Parathyroid adenoma (tissue), 2 donors: ENCODE results near the gene SAE1.

ENCODE experiments used
- H2AFZ ChIP-seq: fragments of 300-600 bp; sonication (generic); one replicate; pipeline ENCODE4 v1.7.0; 2017; ENCODE audit warnings: antibody characterized with exemption, mild to moderate bottlenecking
- H3K27ac ChIP-seq: fragments of 300-600 bp; sonication (generic); one replicate; pipeline ENCODE4 v1.7.0; 2017
- H3K27me3 ChIP-seq: fragments of 300-600 bp; sonication (generic); one replicate; pipeline ENCODE4 v1.7.0; 2017; ENCODE audit warnings: low read length; ENCODE audit not compliant: control insufficient read depth, insufficient read depth
- H3K36me3 ChIP-seq: fragments of 300-600 bp; sonication (generic); one replicate; pipeline ENCODE4 v1.7.0; 2017; ENCODE audit warnings: low read length; ENCODE audit not compliant: control insufficient read depth, insufficient read depth
- H3K4me1 ChIP-seq: fragments of 300-600 bp; sonication (generic); one replicate; pipeline ENCODE4 v1.7.0; 2017; ENCODE audit warnings: control low read depth
- H3K4me2 ChIP-seq: fragments of 300-600 bp; sonication (generic); one replicate; pipeline ENCODE4 v1.7.0; 2017; ENCODE audit warnings: low read length
- H3K4me3 ChIP-seq: fragments of 300-600 bp; sonication (generic); one replicate; pipeline ENCODE4 v1.7.0; 2017; ENCODE audit warnings: low read depth, low read length
- H3K79me2 ChIP-seq: fragments of 300-600 bp; sonication (generic); one replicate; pipeline ENCODE4 v1.7.0; 2017; ENCODE audit warnings: control low read depth
- H3K9ac ChIP-seq: fragments of 300-600 bp; sonication (generic); one replicate; pipeline ENCODE4 v1.7.0; 2017; ENCODE audit warnings: mild to moderate bottlenecking
- H3K9me3 ChIP-seq: fragments of 300-600 bp; sonication (generic); one replicate; pipeline ENCODE4 v1.7.0; 2017; ENCODE audit warnings: low read length; ENCODE audit not compliant: control insufficient read depth
- CTCF ChIP-seq: fragments of 300-600 bp; sonication (generic); IDR thresholded peaks from one replicate; pipeline ENCODE4 v1.7.0; 2017; ENCODE audit warnings: antibody characterized with exemption, mild to moderate bottlenecking
- donor health status: primary hyperparathyroidism.

SAE1 gene

GRCh38 chr19:47089767-47090350 is 40.8 kb upstream of the SAE1 start:
- H3K27me3 ChIP-seq = no peaks in the 10 kb centered on the region
- peaks cover 4% of the 10 kb centered on the region for H3K79me2 ChIP-seq
- no peak overlapping the region for H2AFZ ChIP-seq
- H3K27ac ChIP-seq = no peak overlapping the region
- H3K4me1 ChIP-seq = peaks cover 16% of the 10 kb centered on the region
- no peak overlapping the region for H3K4me2 ChIP-seq
- H3K4me3 ChIP-seq = no peak overlapping the region
- TF ChIP-seq CTCF = no peak
- no peak overlapping the region for H3K9ac ChIP-seq
- H3K9me3 ChIP-seq = no peaks in the 10 kb centered on the region
- no peaks in the 10 kb centered on the region for H3K36me3 ChIP-seq

GRCh38 chr19:47093254-47093653 is 37.4 kb upstream of the SAE1 start:
- Histone ChIP-seq H3K4me1 (peaks cover 42% of the 10 kb centered on the region), H3K27me3 (no peaks in the 10 kb centered on the region), H3K79me2 (peaks cover 4% of the 10 kb centered on the region), H3K27ac (peak overlapping the region; percentile 86), H3K36me3 (no peaks in the 10 kb centered on the region), H3K9me3 (no peaks in the 10 kb centered on the region), H3K4me2 (peak overlapping the region; percentile 53), H3K4me3 (no peak overlapping the region), H3K9ac (no peak overlapping the region), H2AFZ (no peak overlapping the region)
- no peak for TF ChIP-seq CTCF

GRCh38 chr19:47093841-47094240 is 36.8 kb upstream of the SAE1 start:
- no peaks in the 10 kb centered on the region for H3K36me3 ChIP-seq
- no peak overlapping the region for H3K9ac ChIP-seq
- H3K4me3 ChIP-seq = no peak overlapping the region
- peak overlapping the region; percentile 57 for H2AFZ ChIP-seq
- H3K79me2 ChIP-seq = peaks cover 5% of the 10 kb centered on the region
- no peaks in the 10 kb centered on the region for H3K9me3 ChIP-seq
- no peaks in the 10 kb centered on the region for H3K27me3 ChIP-seq
- no peak for TF ChIP-seq CTCF
- peaks cover 45% of the 10 kb centered on the region for H3K4me1 ChIP-seq
- H3K4me2 ChIP-seq = peak overlapping the region; percentile 53
- H3K27ac ChIP-seq = peak overlapping the region; percentile 86

GRCh38 chr19:47094557-47095475 is 35.8 kb upstream of the SAE1 start:
- no peaks in the 10 kb centered on the region for H3K27me3 ChIP-seq
- H3K79me2 ChIP-seq = peaks cover 10% of the 10 kb centered on the region
- H3K4me2 ChIP-seq = peak overlapping the region; percentile 53
- peaks cover 51% of the 10 kb centered on the region for H3K4me1 ChIP-seq
- no peak overlapping the region for H3K4me3 ChIP-seq
- TF ChIP-seq CTCF = no peak
- no peaks in the 10 kb centered on the region for H3K9me3 ChIP-seq
- no peak overlapping the region for H2AFZ ChIP-seq
- H3K36me3 ChIP-seq = no peaks in the 10 kb centered on the region
- H3K9ac ChIP-seq = no peak overlapping the region
- H3K27ac ChIP-seq = peak overlapping the region; percentile 86
